ENCODE results near the gene CCDC78.
A peak's percentile ranks its signal among the peaks of the same experiment; 100 is the strongest.

CCDC78 gene

GRCh38 chr16:706189-707061, 19.8 kb downstream of the CCDC78 start:
- peaks cover 83% of the 10 kb centered on the region for H3K27me3 Mint-ChIP-seq
- no peak overlapping the region for H3K27ac Mint-ChIP-seq
- peaks cover 2% of the 10 kb centered on the region for H3K4me1 Mint-ChIP-seq (ENCODE audit: low read depth)
- H3K9me3 Mint-ChIP-seq: no peaks in the 10 kb centered on the region
- no peaks in the 10 kb centered on the region for H3K36me3 Mint-ChIP-seq (ENCODE audit: low read depth)
- no peak for DNase-seq
- H3K4me3 Mint-ChIP-seq: no peak overlapping the region

- Mint-ChIP-seq H3K9me3 (no peaks in the 10 kb centered on the region), H3K4me3 (no peak within 1 kb of the TSS), H3K36me3 (ENCODE audit: low read depth) (no peaks in the 10 kb centered on the region), H3K27me3 (peaks cover 82% of the 10 kb centered on the region), H3K27ac (no peak within 1 kb of the TSS), H3K4me1 (ENCODE audit: low read depth) (peaks cover 4% of the 10 kb centered on the region)
- DNase-seq: no peak
Measured at GRCh38 chr16:705431-706188, 20.6 kb downstream of the CCDC78 start, which contains the start of gene FBXL16. Gene FBXL16, minus strand, starts transcription at chr16:705801. Its CDS starts 8,396 bp downstream, at chr16:697405.

- H3K27ac Mint-ChIP-seq: no peak overlapping the region
Measured at GRCh38 chr16:704552-705380, 21.5 kb downstream of the CCDC78 start.

GRCh38 chr16:704047-704446, 22.2 kb downstream of the CCDC78 start:
- Mint-ChIP-seq H3K4me1 (ENCODE audit: low read depth) (peaks cover 12% of the 10 kb centered on the region), H3K27ac (no peak overlapping the region), H3K9me3 (no peaks in the 10 kb centered on the region), H3K36me3 (ENCODE audit: low read depth) (no peaks in the 10 kb centered on the region), H3K27me3 (peaks cover 69% of the 10 kb centered on the region), H3K4me3 (no peak overlapping the region)
- DNase-seq: no peak

More at GRCh38 chr16:704552-705380, 21.5 kb downstream of the CCDC78 start:
- peaks cover 7% of the 10 kb centered on the region for H3K4me1 Mint-ChIP-seq (ENCODE audit: low read depth)
- H3K36me3 Mint-ChIP-seq (ENCODE audit: low read depth): no peaks in the 10 kb centered on the region
- peaks cover 76% of the 10 kb centered on the region for H3K27me3 Mint-ChIP-seq
- no peak overlapping the region for H3K4me3 Mint-ChIP-seq
- no peak for DNase-seq
- H3K9me3 Mint-ChIP-seq: no peaks in the 10 kb centered on the region

GRCh38 chr16:703406-703805, 22.8 kb downstream of the CCDC78 start:
- Mint-ChIP-seq H3K27ac (no peak overlapping the region), H3K36me3 (ENCODE audit: low read depth) (no peaks in the 10 kb centered on the region), H3K27me3 (peaks cover 63% of the 10 kb centered on the region), H3K4me1 (ENCODE audit: low read depth) (peaks cover 15% of the 10 kb centered on the region), H3K9me3 (no peaks in the 10 kb centered on the region), H3K4me3 (no peak overlapping the region)
- no peak for DNase-seq

- DNase-seq: no peak
- H3K4me1 Mint-ChIP-seq (ENCODE audit: low read depth): peaks cover 15% of the 10 kb centered on the region
- no peaks in the 10 kb centered on the region for H3K9me3 Mint-ChIP-seq
- H3K27ac Mint-ChIP-seq: no peak overlapping the region
- H3K36me3 Mint-ChIP-seq (ENCODE audit: low read depth): no peaks in the 10 kb centered on the region
- no peak overlapping the region for H3K4me3 Mint-ChIP-seq
- peaks cover 54% of the 10 kb centered on the region for H3K27me3 Mint-ChIP-seq
Measured at GRCh38 chr16:702341-702740, 23.9 kb downstream of the CCDC78 start.

- H3K4me3 Mint-ChIP-seq: no peak overlapping the region
- peaks cover 42% of the 10 kb centered on the region for H3K27me3 Mint-ChIP-seq
- H3K4me1 Mint-ChIP-seq (ENCODE audit: low read depth): peaks cover 18% of the 10 kb centered on the region
- H3K27ac Mint-ChIP-seq: no peak overlapping the region
- H3K36me3 Mint-ChIP-seq (ENCODE audit: low read depth): no peaks in the 10 kb centered on the region
- DNase-seq: peak; percentile 75
- H3K9me3 Mint-ChIP-seq: no peaks in the 10 kb centered on the region
Measured at GRCh38 chr16:700684-701584, 25.3 kb downstream of the CCDC78 start.

GRCh38 chr16:698911-699671, 27.2 kb downstream of the CCDC78 start:
- Mint-ChIP-seq H3K36me3 (ENCODE audit: low read depth) (no peaks in the 10 kb centered on the region), H3K4me1 (ENCODE audit: low read depth) (peaks cover 27% of the 10 kb centered on the region), H3K27me3 (peaks cover 34% of the 10 kb centered on the region), H3K27ac (no peak overlapping the region), H3K9me3 (no peaks in the 10 kb centered on the region), H3K4me3 (no peak overlapping the region)
- DNase-seq: no peak

- DNase-seq: peak; percentile 84
- H3K27me3 Mint-ChIP-seq: peaks cover 3% of the 10 kb centered on the region
- peaks cover 31% of the 10 kb centered on the region for H3K4me1 Mint-ChIP-seq (ENCODE audit: low read depth)
Measured at GRCh38 chr16:695355-696089, 30.7 kb downstream of the CCDC78 start.

GRCh38 chr16:694863-695354, 31.3 kb downstream of the CCDC78 start:
- Mint-ChIP-seq H3K4me3 (peak overlapping the region; percentile 46), H3K4me1 (ENCODE audit: low read depth) (peaks cover 29% of the 10 kb centered on the region), H3K36me3 (ENCODE audit: low read depth) (peaks cover 3% of the 10 kb centered on the region), H3K9me3 (no peaks in the 10 kb centered on the region), H3K27ac (no peak overlapping the region), H3K27me3 (no peaks in the 10 kb centered on the region)
- DNase-seq: no peak

More at GRCh38 chr16:695355-696089, 30.7 kb downstream of the CCDC78 start:
- H3K4me3 Mint-ChIP-seq: peak overlapping the region; percentile 69
- H3K36me3 Mint-ChIP-seq (ENCODE audit: low read depth): no peaks in the 10 kb centered on the region
- H3K27ac Mint-ChIP-seq: peak overlapping the region; percentile 57
- H3K9me3 Mint-ChIP-seq: no peaks in the 10 kb centered on the region

- H3K27me3 Mint-ChIP-seq: no peaks in the 10 kb centered on the region
- H3K27ac Mint-ChIP-seq: no peak overlapping the region
- peaks cover 9% of the 10 kb centered on the region for H3K36me3 Mint-ChIP-seq (ENCODE audit: low read depth)
- H3K9me3 Mint-ChIP-seq: no peaks in the 10 kb centered on the region
- peaks cover 29% of the 10 kb centered on the region for H3K4me1 Mint-ChIP-seq (ENCODE audit: low read depth)
- H3K4me3 Mint-ChIP-seq: peak overlapping the region; percentile 67
- DNase-seq: no peak
Measured at GRCh38 chr16:694187-694862, 31.9 kb downstream of the CCDC78 start.

GRCh38 chr16:693766-694165, 32.5 kb downstream of the CCDC78 start:
- Mint-ChIP-seq H3K4me1 (ENCODE audit: low read depth) (peaks cover 30% of the 10 kb centered on the region), H3K36me3 (ENCODE audit: low read depth) (peaks cover 11% of the 10 kb centered on the region), H3K27ac (no peak overlapping the region), H3K9me3 (no peaks in the 10 kb centered on the region), H3K4me3 (peak overlapping the region; percentile 31), H3K27me3 (no peaks in the 10 kb centered on the region)
- DNase-seq: peak; percentile 60

All from activated T-cell treated with anti-CD3 and anti-CD28 coated beads, Interleukin-2, amount 50 U/mL, for 24 hours (primary cell).